K562 (cell line): Measurements from ENCODE around the gene NSMF. TPM values are rescaled to one million over a fixed set of nuclear protein-coding genes. Genes with fewer than 3 reads are reported as not detected.
A peak's percentile ranks its signal among the peaks of the same experiment; 100 is the strongest.

Source experiments
- COPS2 ChIP-seq: fragments of 450-650 bp; conservative IDR thresholded peaks from 2 replicates; pipeline ENCODE4 v1.6.1; 2016; ENCODE audit warnings: mild to moderate bottlenecking, moderate library complexity
- FOXK2 ChIP-seq, 2 experiments: fragments of 450-650 bp; IDR thresholded peaks in 1 of 2; conservative IDR thresholded peaks in 1 of 2; 2 replicates each; pipeline ENCODE4 v1.6.1; 2016; ENCODE audit warnings: low read depth in 2 of 2, mild to moderate bottlenecking in 1 of 2
- JUNB ChIP-seq: fragments of 450-650 bp; formaldehyde crosslinking; conservative IDR thresholded peaks from 2 replicates; pipeline ENCODE4 v1.4.0; 2020; ENCODE audit warnings: mild to moderate bottlenecking
- SMC3 ChIP-seq: conservative IDR thresholded peaks from 2 replicates; pipeline ENCODE4 v1.6.1; 2011; ENCODE audit warnings: low read depth, low read length, improper control_type of control experiment; ENCODE audit not compliant: insufficient read depth
- TFAM ChIP-seq: fragments of 250-450 bp; sonication (Bioruptor Pico); conservative IDR thresholded peaks from 2 replicates; pipeline ENCODE4 v1.5.0; 2021; ENCODE audit warnings: mild to moderate bottlenecking, moderate library complexity
- VEZF1 ChIP-seq: fragments of 200-800 bp; sonication (Bioruptor generic); IDR thresholded peaks from 2 replicates; pipeline ENCODE4 v1.6.1; 2017; ENCODE audit warnings: missing genetic modification characterization, missing compliant biosample characterization
- ZNF174 ChIP-seq: fragments of 250-450 bp; sonication (Bioruptor Pico); IDR thresholded peaks from 2 replicates; pipeline ENCODE4 v1.4.0; 2020; ENCODE audit warnings: mild to moderate bottlenecking
- ZNF518B ChIP-seq: fragments of 250-450 bp; sonication (Bioruptor Pico); IDR thresholded peaks from 2 replicates; pipeline ENCODE4 v1.5.0; 2021; ENCODE audit warnings: mild to moderate bottlenecking, moderate library complexity
- ZNF644 ChIP-seq: fragments of 200-800 bp; sonication (Bioruptor generic); IDR thresholded peaks from 2 replicates; pipeline ENCODE4 v1.6.1; 2016; ENCODE audit warnings: low read depth, missing genetic modification characterization, missing compliant biosample characterization
- polyA plus RNA-seq, 8 experiments: library from polyadenylated mRNA; depleted of rRNA in 4 of 8; stranded (reverse) in 5 of 8; unstranded in 3 of 8; fragments of >200 nt; fragmentation: Nextera tagmentation in 2 of 8; fragmentation: Illumina TruSeq in 1 of 8; extraction: Ambion mirVana in 2 of 8; extraction: Trizol in 1 of 8; gene quantifications; 2 replicates each; pipeline versions ENCODE4 v1.2.1 to v1.2.3, GENCODE V29; 2011 to 2014; ENCODE audit warnings: inconsistent platforms in 1 of 8, missing spikeins in 1 of 8
- total RNA-seq, 7 experiments: library from RNA; depleted of rRNA in 6 of 7; stranded (reverse); fragments of >200 nt in 6 of 7; fragmentation: Illumina TruSeq in 2 of 7; extraction: Trizol in 2 of 7; gene quantifications; 2 replicates each; pipeline versions ENCODE4 v1.2.1 to v1.2.3, GENCODE V29; 2011 to 2021; ENCODE audit warnings: low replicate concordance in 1 of 7
- TF ChIP-seq, protein P1 (sequence below): fragments of 450-650 bp; IDR thresholded peaks from 2 replicates; pipeline ENCODE4 v1.6.1; 2016; ENCODE audit warnings: mild to moderate bottlenecking, moderate library complexity

NSMF gene
- total and polyA plus RNA-seq, 9 of the 15 experiments (the other 6 are each of a cell fraction or from before 2014, with no cell fraction given), result 0.20 to 82.7 (median 29.3) TPM

DNA sequence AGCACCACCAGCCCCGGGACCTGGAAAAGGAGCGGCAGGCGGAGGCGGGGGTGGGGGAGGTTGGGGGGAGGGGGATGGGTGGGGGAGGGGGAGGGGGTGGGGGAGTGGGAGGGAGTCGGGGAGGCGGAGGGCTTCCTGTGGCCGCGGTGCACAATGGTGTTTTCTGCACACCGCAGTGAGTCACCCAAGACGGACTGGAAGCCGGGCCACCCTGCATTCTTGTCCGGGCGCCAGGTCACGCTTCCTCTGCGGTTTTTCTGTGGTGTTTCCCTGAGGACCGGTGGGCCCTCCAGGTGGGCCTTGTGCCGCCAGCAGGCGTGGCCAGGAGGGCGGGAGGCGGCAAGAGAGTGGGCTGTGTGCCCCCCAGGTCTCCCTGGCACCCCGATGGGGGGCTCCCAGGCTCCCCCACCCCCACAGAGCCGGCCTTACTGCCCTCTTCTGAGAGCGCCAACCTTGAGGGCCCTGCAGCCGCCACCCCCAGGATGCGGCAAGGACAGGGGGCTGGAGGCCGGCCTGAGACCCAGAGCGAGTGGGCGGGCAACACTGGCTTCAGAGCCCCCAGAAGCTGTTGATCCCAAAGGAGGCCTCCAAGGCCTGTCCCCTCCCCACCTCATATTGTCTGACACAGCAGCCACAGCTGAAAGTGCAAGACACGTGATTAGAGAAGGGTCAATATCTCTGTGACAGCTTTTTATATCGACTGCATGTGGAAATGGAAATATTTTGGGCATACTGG lies 47.3 kb downstream of the NSMF start (continued):
- TF ChIP-seq, protein P1, sequence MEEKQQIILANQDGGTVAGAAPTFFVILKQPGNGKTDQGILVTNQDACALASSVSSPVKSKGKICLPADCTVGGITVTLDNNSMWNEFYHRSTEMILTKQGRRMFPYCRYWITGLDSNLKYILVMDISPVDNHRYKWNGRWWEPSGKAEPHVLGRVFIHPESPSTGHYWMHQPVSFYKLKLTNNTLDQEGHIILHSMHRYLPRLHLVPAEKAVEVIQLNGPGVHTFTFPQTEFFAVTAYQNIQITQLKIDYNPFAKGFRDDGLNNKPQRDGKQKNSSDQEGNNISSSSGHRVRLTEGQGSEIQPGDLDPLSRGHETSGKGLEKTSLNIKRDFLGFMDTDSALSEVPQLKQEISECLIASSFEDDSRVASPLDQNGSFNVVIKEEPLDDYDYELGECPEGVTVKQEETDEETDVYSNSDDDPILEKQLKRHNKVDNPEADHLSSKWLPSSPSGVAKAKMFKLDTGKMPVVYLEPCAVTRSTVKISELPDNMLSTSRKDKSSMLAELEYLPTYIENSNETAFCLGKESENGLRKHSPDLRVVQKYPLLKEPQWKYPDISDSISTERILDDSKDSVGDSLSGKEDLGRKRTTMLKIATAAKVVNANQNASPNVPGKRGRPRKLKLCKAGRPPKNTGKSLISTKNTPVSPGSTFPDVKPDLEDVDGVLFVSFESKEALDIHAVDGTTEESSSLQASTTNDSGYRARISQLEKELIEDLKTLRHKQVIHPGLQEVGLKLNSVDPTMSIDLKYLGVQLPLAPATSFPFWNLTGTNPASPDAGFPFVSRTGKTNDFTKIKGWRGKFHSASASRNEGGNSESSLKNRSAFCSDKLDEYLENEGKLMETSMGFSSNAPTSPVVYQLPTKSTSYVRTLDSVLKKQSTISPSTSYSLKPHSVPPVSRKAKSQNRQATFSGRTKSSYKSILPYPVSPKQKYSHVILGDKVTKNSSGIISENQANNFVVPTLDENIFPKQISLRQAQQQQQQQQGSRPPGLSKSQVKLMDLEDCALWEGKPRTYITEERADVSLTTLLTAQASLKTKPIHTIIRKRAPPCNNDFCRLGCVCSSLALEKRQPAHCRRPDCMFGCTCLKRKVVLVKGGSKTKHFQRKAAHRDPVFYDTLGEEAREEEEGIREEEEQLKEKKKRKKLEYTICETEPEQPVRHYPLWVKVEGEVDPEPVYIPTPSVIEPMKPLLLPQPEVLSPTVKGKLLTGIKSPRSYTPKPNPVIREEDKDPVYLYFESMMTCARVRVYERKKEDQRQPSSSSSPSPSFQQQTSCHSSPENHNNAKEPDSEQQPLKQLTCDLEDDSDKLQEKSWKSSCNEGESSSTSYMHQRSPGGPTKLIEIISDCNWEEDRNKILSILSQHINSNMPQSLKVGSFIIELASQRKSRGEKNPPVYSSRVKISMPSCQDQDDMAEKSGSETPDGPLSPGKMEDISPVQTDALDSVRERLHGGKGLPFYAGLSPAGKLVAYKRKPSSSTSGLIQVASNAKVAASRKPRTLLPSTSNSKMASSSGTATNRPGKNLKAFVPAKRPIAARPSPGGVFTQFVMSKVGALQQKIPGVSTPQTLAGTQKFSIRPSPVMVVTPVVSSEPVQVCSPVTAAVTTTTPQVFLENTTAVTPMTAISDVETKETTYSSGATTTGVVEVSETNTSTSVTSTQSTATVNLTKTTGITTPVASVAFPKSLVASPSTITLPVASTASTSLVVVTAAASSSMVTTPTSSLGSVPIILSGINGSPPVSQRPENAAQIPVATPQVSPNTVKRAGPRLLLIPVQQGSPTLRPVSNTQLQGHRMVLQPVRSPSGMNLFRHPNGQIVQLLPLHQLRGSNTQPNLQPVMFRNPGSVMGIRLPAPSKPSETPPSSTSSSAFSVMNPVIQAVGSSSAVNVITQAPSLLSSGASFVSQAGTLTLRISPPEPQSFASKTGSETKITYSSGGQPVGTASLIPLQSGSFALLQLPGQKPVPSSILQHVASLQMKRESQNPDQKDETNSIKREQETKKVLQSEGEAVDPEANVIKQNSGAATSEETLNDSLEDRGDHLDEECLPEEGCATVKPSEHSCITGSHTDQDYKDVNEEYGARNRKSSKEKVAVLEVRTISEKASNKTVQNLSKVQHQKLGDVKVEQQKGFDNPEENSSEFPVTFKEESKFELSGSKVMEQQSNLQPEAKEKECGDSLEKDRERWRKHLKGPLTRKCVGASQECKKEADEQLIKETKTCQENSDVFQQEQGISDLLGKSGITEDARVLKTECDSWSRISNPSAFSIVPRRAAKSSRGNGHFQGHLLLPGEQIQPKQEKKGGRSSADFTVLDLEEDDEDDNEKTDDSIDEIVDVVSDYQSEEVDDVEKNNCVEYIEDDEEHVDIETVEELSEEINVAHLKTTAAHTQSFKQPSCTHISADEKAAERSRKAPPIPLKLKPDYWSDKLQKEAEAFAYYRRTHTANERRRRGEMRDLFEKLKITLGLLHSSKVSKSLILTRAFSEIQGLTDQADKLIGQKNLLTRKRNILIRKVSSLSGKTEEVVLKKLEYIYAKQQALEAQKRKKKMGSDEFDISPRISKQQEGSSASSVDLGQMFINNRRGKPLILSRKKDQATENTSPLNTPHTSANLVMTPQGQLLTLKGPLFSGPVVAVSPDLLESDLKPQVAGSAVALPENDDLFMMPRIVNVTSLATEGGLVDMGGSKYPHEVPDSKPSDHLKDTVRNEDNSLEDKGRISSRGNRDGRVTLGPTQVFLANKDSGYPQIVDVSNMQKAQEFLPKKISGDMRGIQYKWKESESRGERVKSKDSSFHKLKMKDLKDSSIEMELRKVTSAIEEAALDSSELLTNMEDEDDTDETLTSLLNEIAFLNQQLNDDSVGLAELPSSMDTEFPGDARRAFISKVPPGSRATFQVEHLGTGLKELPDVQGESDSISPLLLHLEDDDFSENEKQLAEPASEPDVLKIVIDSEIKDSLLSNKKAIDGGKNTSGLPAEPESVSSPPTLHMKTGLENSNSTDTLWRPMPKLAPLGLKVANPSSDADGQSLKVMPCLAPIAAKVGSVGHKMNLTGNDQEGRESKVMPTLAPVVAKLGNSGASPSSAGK, result no peak
- TF ChIP-seq VEZF1 (CRISPR knock-in tag), result peak; percentile 81
- TF ChIP-seq FOXK2 (conservative IDR thresholded peaks at IDR 0.05 in 1 of 2, IDR thresholded peaks at IDR 0.05 in 1 of 2; ENCODE audit: low read depth in 2 of 2), result no peak
- TF ChIP-seq ZNF518B, result no peak
- no peak for TF ChIP-seq JUNB (CRISPR knock-in tag)
- TF ChIP-seq ZNF174, result no peak
- TF ChIP-seq ZNF644 (tag), result no peak
- TF ChIP-seq COPS2, result no peak
- TF ChIP-seq TFAM (CRISPR knock-in tag), result no peak
- no peak for TF ChIP-seq SMC3
